HEK293T (cell line): ENCODE data around the gene MRPS31.
A peak's percentile ranks its signal among the peaks of the same experiment; 100 is the strongest.

Source experiments
- CTCF ChIA-PET: fragments of 350-600 bp; formaldehyde crosslinking; extraction: SDS; loops from one replicate; lab custom pipeline; 2021; ENCODE audit warnings: antibody characterized with exemption, inconsistent platforms; lab: Yijun Ruan, JAX
- POLR2A ChIA-PET: fragments of 350-600 bp; formaldehyde crosslinking; extraction: SDS; loops from one replicate; lab custom pipeline; 2020; ENCODE audit warnings: antibody characterized with exemption, inconsistent platforms; lab: Yijun Ruan, JAX
- DNase-seq: peaks from one replicate; pipeline ENCODE4 v3.0.0; 2012; ENCODE audit warnings: mixed read lengths; ENCODE audit errors: extremely low spot score
- ARNT ChIP-seq: fragments of 450-650 bp; IDR thresholded peaks from 2 replicates; pipeline ENCODE4 v1.6.1; 2017; ENCODE audit warnings: mild to moderate bottlenecking
- BHLHE40 ChIP-seq: fragments of 450-650 bp; IDR thresholded peaks from 2 replicates; pipeline ENCODE4 v1.6.1; 2016; ENCODE audit warnings: mild to moderate bottlenecking, moderate library complexity, borderline replicate concordance
- CTBP1 ChIP-seq: fragments of 450-650 bp; IDR thresholded peaks from 2 replicates; pipeline ENCODE4 v1.6.1; 2016; ENCODE audit warnings: borderline replicate concordance
- ELF4 ChIP-seq: fragments of 450-650 bp; IDR thresholded peaks from 2 replicates; pipeline ENCODE4 v1.6.1; 2017; ENCODE audit warnings: antibody characterized with exemption
- FOXA1 ChIP-seq: fragments of 450-650 bp; IDR thresholded peaks from 2 replicates; pipeline ENCODE4 v1.6.1; 2016; ENCODE audit warnings: mild to moderate bottlenecking
- FOXK2 ChIP-seq: fragments of 450-650 bp; IDR thresholded peaks from 2 replicates; pipeline ENCODE4 v1.6.1; 2016; ENCODE audit warnings: mild to moderate bottlenecking
- FOXM1 ChIP-seq: fragments of 450-650 bp; IDR thresholded peaks from 2 replicates; pipeline ENCODE4 v1.6.1; 2017; ENCODE audit warnings: mild to moderate bottlenecking, borderline replicate concordance
- HDGF ChIP-seq: fragments of 450-650 bp; IDR thresholded peaks from 2 replicates; pipeline ENCODE4 v1.6.1; 2017; ENCODE audit warnings: antibody characterized with exemption, borderline replicate concordance
- L3MBTL2 ChIP-seq: fragments of 450-650 bp; conservative IDR thresholded peaks from 2 replicates; pipeline ENCODE4 v1.6.1; 2016; ENCODE audit warnings: mild to moderate bottlenecking
- LEF1 ChIP-seq: fragments of 450-650 bp; IDR thresholded peaks from 2 replicates; pipeline ENCODE4 v1.6.1; 2017; ENCODE audit warnings: mild to moderate bottlenecking, borderline replicate concordance
- NFRKB ChIP-seq: fragments of 450-650 bp; IDR thresholded peaks from 2 replicates; pipeline ENCODE4 v1.6.1; 2016; ENCODE audit warnings: mild to moderate bottlenecking, moderate library complexity
- SP1 ChIP-seq: fragments of 450-650 bp; IDR thresholded peaks from 2 replicates; pipeline ENCODE4 v1.6.1; 2017
- SUZ12 ChIP-seq: fragments of 450-650 bp; IDR thresholded peaks from 2 replicates; pipeline ENCODE4 v1.6.1; 2016; ENCODE audit warnings: mild to moderate bottlenecking
- TARDBP ChIP-seq: fragments of 450-650 bp; IDR thresholded peaks from 2 replicates; pipeline ENCODE4 v1.6.1; 2016
- ZNF384 ChIP-seq: fragments of 450-650 bp; IDR thresholded peaks from 2 replicates; pipeline ENCODE4 v1.6.1; 2016
- TF ChIP-seq, protein P1 (sequence below): fragments of 450-650 bp; IDR thresholded peaks from 2 replicates; pipeline ENCODE4 v1.6.1; 2016

MRPS31 gene

DNA sequence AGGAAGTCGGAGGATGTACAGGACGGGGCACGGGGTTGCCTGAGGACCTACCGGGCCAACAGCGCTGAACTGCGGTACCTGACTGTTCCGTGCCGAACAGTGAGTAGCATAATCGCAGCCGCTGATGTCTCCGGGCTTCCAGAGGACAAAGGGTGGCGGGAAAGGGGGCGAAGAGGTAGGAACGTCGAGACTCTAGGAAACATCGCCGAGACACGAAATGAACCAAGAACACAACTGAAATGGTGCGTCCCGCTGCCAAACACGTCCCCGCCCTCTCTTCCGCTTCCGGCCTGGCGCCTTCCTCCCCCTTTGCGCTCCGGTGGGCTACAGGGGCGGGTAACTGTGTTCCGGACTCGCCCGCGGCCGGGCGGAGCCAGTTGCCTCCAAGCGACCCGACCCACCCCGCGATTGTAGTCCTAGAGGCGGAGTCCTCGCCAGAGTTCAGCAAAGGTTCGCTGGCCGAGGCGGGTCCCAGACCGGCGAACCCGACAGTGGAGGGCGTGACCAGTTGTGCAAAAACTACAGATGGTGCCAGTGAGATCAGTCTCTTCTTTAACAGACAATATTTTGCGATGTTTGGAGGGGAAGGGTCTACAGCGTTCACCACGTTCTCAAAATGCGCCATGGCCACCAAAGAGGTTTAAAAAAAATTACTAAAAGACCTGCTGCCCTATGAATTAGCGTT lies at the start of gene MRPS31:
MRPS31 (minus strand) TSS at position 257 of the 685 bp plus-strand sequence; CDS start at position 203, 54 bp downstream.
- peak; percentile 91 for DNase-seq
- TF ChIP-seq, protein P1, sequence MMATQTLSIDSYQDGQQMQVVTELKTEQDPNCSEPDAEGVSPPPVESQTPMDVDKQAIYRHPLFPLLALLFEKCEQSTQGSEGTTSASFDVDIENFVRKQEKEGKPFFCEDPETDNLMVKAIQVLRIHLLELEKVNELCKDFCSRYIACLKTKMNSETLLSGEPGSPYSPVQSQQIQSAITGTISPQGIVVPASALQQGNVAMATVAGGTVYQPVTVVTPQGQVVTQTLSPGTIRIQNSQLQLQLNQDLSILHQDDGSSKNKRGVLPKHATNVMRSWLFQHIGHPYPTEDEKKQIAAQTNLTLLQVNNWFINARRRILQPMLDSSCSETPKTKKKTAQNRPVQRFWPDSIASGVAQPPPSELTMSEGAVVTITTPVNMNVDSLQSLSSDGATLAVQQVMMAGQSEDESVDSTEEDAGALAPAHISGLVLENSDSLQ, result peak; percentile 89
- TF ChIP-seq TARDBP (no peak), FOXA1 (no peak), L3MBTL2 (peak; percentile 84), ELF4 (peak; percentile 20; the same call in 1 of the 2 replicates), CTBP1 (peak; percentile 97), FOXK2 (0 out of 2 replicates have a peak, but pooled peaks have one; percentile 40), SP1 (no peak), HDGF (no peak), FOXM1 (peak; percentile 77; the same call in 1 of the 2 replicates)
- ChIA-PET POLR2A (interaction anchor here (0.7 kb wide), 1 partner anchor 18 kb away, joined by 5 read pairs; the partner anchor contains the start of gene SLC25A15), CTCF (no interaction called here)

DNA sequence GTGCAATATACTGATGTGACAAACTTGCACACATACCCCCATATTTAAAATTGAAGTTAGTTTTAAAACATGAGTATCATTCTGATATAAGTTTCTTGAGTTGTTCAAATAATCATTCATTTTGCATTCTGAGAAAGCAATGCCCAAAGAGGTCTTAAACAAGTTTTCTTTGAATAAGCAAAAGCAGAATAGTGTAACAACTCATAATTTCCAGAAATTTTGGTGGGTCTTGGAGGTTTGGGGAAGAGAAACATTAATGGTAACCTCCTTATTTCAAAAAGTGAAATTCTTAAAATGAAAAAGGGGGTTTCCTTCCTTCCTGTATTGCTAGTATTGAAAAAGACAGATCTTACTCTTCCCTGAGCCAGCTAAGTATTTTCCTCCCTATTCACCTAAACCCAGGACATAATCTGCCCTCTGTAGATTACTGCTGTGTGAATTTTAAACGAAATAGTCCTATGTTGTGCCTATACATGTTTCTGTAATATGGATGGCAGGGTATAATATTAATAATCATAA lies 48.9 kb upstream of the MRPS31 start:
- TF ChIP-seq TARDBP (no peak), ZNF384 (no peak), SUZ12 (no peak), CTBP1 (no peak), L3MBTL2 (no peak), FOXK2 (no peak), HDGF (no peak), ELF4 (no peak), SP1 (no peak), ARNT (no peak), NFRKB (no peak), LEF1 (no peak), FOXM1 (no peak), FOXA1 (no peak), BHLHE40 (no peak)
- TF ChIP-seq, protein P1, result no peak
- CTCF ChIA-PET, result no interaction called here
- DNase-seq, result no peak
- POLR2A ChIA-PET, result no interaction called here

DNA sequence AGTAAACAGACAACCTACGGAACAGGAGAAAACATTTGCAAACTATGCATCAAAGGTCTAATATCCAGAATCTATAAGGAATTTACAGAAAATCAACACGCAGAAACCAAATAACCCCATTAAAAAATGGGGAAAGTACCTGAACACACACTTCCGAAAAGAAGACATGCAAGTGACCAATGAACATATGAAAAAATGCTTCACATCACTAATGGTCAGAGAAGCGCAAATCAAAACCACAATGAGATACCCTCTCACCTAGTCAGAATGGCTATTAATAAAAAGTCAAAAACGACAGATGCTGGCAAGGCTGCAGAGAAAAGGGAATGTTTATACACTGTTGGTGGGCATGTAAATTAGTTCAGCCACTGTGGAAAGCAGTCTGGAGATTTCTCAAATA lies 47.9 kb upstream of the MRPS31 start:
- TF ChIP-seq TARDBP (no peak), HDGF (no peak), ZNF384 (no peak), ARNT (no peak), SP1 (no peak), LEF1 (no peak), ELF4 (no peak), CTBP1 (no peak), BHLHE40 (no peak), NFRKB (no peak)
- ChIA-PET CTCF (no interaction called here), POLR2A (no interaction called here)
- no peak for DNase-seq

DNA sequence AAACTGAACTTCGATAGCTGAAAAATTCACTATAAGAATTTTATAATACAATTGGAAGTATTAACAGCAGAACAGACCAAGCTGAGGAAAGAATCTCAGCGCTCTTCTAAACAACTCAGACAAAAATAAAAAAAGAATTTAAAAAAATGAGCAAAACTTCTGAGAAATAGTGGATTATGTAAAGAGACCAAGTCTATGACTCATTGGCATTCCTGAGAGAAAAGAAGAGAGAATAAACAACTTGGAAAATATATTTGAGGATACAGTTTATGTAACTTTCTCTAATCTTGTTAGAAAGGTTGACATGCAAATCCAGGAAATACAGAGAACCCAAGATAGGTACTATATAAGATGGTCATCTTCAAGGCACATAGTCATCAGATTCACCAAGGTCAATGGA lies 43.8 kb upstream of the MRPS31 start:
- POLR2A ChIA-PET, result interaction anchor here (1.0 kb wide), 1 partner anchor 107 kb away, joined by 3 read pairs; no protein-coding TSS in a partner anchor
- no peak for DNase-seq

DNA sequence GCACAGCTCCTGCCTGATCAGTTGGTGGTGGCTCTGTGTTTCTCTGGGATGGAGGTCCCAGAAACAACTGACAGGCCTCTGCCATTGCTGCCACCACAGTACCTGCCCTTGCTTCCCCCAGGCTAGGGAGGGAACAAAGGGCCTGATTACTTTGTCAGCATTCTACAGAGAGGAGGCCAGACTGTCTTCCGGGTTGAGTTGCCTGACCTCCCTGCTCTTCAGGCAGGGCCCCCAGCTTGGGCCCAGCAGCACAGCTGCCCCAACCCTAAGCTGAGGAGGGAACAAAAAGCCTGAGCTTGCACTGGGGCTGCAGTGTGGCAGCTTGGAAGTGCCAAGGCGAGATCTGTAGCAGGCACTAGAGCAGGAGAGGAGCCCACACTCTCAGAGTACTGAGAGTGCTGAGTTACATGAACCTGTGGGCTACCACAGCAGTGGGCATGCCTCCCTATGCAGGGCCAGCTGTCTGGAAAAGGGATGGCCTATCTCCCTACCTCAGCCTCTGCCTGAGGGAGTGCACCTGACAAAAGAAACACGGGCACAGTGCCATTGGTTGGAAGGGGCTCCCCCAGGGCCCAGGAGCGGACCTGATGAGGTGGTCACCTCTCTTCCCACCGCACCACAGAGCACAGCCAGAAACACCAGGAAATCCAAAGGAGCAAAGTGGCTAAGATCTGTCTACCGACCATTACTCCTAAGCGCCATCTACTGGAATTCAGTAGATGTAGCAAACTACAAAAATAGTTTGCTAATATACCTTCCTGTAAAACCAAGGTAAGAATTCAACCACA lies 42.9 kb upstream of the MRPS31 start:
- peak; percentile 46 for DNase-seq
- no peak for TF ChIP-seq CTBP1
- no peak for TF ChIP-seq ZNF384
- no peak for TF ChIP-seq L3MBTL2
- TF ChIP-seq HDGF, result no peak
- TF ChIP-seq, protein P1, result no peak
- no peak for TF ChIP-seq FOXA1
- no peak for TF ChIP-seq BHLHE40
- no peak for TF ChIP-seq FOXM1
- ChIA-PET POLR2A (interaction anchor here (1.0 kb wide), 1 partner anchor 108 kb away, joined by 3 read pairs; no protein-coding TSS in a partner anchor), CTCF (interaction anchor here (0.6 to 0.7 kb wide), 4 partner anchors 10 to 226 kb away, joined by 3 to 4 read pairs (median 4); no protein-coding TSS in a partner anchor)

More for the DNA sequence above, 43.8 kb upstream of the MRPS31 start:
- TF ChIP-seq HDGF (no peak), ARNT (no peak), BHLHE40 (no peak), FOXK2 (no peak), FOXM1 (no peak), LEF1 (no peak), CTBP1 (no peak), TARDBP (no peak), ZNF384 (no peak)
- CTCF ChIA-PET, result interaction anchor here (0.6 to 0.7 kb wide), 4 partner anchors 11 to 225 kb away, joined by 3 to 4 read pairs (median 4); no protein-coding TSS in a partner anchor
